CD4-positive, alpha-beta T cell treated with Interleukin-15 for 4 hours (primary cell): Measurements from ENCODE around the gene CIITA.
"Not testable (repeated sequence)": the region's sequence is repeated elsewhere in the genome, so short reads cannot be mapped to it uniquely, and the experiment has no call there.

Experiments used
- DNase-seq: peaks from one replicate; pipeline ENCODE4 v3.0.0-alpha.2; 2020; ENCODE audit warnings: low spot score

CIITA gene

GRCh38 chr16:10920726-10921427, 43.9 kb downstream of the CIITA start:
- DNase-seq, result no peak

- DNase-seq, result no peak
Observed at GRCh38 chr16:10921536-10922327, 44.7 kb downstream of the CIITA start.

GRCh38 chr16:10922328-10923145, 45.5 kb downstream of the CIITA start:
- DNase-seq, result no peak

DNA sequence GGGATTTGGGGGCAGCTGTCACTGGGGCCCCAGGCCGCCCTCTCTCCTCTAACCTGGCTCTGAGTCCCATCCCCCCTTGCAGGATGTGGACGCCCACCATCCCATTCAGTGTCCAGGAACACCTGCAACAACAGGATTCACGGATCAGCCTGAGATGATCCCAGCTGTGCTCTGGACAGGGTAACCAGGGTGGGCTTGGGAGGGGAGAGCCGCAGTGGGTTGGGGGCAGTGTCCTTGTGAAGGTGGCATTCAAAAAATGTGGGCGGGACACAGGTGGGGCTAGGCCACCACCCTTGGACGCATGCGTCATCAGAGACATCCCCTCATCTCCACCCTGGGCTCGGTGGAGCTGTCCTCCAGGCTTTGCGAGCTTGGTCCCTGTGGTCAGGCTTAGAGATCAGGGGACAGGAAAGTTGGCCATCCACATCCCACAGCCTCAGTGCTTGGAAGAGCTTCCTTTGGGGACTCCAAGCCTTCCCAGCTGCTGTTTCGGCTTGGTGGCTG, 46.2 kb downstream of the CIITA start:
- no peak for DNase-seq

- DNase-seq, result no peak
Observed at GRCh38 chr16:10923650-10924214, 46.7 kb downstream of the CIITA start.

DNA sequence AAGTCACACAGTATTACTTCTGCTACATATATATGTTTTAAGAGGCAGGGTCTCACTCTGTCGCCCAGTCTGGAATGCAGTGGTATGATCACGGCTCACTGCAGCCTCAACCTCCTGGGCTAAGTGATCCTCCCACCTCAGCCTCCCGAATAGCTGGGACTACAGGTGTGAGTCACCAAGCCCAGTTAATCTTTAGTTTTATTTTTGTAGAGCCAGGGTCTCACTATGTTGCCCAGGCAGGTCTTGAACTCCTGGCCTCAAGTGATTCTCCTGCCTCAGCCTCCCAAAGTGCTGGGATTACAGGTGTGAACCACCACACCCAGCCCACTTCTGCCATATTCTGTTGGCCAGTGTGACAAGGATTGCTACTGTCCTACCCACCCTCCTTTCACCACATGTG, 48.3 kb downstream of the CIITA start:
- not testable (repeated sequence) for DNase-seq

DNA sequence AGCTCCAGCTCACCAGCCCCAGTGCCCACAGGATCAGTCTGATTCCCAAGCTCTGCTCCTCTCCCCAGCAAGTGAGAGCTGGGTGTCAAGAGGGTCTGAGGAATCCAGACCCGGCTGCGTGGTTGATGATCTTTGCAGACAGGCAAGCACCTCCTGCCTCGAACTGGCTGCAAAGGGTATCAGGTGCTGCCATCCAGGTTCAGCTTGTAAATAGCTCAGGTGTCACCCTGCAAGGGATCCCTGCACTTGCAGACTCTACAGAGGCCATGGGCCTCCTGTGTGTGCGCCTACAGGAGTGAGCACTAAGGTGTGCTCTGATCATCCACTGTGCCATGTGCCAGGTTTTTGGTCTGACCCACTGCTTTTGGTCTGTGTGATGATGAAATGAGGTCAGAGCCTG, 49.1 kb downstream of the CIITA start:
- DNase-seq, result no peak

DNA sequence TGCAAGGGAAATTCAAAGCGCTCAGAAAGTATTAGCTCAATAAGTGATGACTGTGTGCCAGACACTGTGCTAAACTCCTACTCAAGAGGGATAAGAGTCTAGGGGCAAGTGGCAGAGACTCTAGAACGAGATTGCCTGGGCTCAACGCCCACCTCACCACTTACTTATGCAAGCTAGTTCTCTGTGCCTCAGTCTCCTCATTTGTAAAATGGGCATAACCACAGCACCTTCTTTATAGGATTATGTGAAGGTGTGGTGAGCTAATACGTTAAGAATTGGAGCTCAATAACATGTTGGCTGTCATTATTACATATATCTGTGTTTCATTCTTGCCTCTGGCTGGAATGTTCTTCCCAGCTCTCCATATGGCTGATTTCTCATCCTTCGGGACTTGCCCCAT, 49.9 kb downstream of the CIITA start:
- DNase-seq, result no peak

DNA sequence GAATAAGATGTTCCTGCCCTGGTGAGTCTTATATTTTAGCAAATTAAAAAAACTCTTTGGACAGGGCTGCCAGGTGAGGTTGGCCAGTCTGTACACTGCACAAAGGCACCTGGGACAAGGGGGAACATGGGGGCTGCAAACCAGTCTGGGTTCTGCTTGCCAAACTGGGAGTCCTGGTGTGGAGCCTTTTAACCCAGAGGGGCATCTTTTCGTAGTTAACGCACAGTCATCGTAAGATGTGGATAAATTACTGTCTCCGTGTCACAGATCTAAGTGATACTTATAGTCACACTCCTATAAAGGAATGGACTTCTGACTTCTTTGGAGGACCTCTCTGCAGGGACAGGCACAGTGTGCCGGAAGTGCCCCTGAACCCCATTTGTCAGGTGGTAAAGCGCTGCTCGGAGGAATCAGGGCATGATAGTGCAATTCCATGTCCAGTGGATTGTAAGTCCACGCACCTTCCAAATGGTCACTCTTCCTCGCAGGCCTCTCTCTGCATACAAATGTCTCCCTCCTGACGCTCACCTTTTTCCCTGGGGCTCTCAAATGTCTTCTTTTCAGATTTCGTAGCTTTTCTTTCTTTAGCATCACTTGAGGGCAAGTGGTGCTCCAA, 50.6 kb downstream of the CIITA start:
- DNase-seq, result no peak

GRCh38 chr16:10929097-10929496, 52.1 kb downstream of the CIITA start:
- not testable (repeated sequence) for DNase-seq

DNA sequence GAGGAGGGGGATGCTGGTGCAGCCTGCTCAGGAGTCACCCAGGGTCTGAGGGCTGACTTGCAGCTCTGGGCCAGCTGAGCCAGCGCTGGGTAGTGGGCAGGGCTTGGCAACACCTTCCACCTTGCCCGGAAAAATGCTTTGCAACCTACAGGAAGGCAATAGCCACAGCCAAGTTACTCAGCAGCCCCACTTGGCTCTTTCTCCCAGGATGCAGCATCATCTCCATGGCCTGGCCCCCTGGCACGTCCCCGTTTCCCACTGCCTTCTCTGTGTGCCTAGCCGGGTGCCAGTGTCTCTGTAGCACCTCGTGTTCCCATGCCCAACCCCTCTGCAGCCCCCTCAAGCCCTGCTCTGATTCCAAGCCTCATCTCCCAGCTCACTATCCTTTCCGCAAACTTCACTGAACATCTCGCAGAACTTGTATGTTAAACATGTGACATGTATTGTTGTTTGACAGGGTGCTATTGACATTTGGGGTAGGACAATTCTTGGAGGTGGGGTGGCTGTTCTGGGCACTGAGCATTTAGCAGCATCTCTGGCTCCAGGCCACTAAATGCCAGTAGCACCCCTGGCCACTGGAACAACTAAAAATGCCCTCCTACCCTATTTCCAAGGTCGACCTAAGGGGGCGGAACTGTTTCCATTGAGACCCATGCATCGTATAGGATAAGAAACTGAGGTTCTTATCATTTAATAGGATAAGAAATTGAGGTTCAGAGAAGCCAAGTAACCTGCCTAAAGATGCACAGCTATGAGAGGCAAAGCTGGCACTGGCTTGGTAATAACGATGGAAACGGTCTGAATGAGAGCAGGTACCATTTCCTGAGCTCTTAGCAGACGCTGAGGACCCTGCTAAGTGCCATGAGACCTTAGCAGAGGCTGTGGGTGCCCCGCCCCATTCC, 53.1 kb downstream of the CIITA start:
- no peak for DNase-seq

DNA sequence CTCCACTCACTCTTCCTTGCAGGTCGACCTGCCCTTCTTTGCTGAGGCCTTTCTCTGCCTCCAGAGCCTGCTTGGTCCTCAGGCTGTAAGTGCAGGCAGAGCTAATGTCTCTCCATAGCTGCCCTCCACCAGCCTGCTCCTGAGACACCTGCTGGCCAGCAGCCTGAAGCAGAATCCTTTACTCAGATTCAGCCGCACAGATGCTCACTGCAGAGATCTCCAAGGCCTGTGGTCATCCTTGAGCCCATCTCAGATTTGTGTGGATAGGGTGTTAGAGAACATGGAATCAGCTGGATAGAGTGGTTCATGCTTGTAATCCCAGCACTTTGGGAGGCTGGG, 53.7 kb downstream of the CIITA start:
- DNase-seq, result no peak

DNA sequence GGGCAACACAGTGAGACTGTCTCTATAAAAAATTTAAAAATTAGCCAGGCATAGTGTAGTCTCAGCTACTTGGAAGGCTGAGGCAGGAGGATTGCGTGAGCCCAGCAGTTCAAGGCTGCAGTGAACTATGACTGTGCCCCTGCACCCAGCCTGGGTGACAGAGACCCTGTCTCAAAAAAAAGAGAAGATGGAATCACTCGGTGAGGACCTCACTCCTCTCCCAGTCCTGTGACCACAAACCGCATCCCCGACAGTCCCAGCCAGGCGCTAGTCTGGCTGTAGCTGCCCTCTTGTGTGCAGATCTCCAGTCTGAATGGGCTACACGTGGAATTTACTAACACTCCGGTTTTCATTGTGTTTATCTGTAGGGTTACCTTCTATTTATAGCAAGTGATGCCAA, 54.1 kb downstream of the CIITA start:
- DNase-seq, result no peak

DNA sequence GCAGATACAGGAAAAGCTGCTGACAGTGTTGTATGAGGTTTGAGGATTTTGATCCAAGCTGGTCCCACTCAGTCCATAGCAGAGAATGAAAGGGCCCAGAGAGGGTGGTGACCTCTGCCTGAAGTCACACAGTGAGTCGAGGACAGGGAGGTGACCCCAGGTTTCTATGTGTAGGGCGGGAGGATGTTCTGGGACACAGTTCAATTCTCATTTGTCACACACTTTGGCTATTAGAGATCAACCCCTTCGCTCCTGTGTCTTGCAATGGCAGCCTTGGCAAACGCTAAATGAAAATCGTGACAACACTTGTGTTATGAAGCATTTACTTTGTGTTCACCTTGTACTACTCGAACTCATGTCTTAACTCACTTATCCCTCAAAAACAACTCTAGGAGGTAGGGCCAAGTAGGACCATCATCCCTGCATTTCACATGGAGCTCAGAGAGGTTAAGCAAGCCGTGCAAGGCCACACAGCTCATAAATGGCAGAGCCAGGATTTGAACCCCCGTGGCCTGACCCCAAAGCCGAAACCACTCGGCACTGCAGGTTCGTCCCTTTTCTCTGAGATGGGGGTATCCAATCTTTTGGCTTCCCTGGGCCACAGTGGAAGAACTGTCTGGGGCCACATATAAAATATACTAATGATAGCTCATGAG, 55.1 kb downstream of the CIITA start:
- no peak for DNase-seq

DNA sequence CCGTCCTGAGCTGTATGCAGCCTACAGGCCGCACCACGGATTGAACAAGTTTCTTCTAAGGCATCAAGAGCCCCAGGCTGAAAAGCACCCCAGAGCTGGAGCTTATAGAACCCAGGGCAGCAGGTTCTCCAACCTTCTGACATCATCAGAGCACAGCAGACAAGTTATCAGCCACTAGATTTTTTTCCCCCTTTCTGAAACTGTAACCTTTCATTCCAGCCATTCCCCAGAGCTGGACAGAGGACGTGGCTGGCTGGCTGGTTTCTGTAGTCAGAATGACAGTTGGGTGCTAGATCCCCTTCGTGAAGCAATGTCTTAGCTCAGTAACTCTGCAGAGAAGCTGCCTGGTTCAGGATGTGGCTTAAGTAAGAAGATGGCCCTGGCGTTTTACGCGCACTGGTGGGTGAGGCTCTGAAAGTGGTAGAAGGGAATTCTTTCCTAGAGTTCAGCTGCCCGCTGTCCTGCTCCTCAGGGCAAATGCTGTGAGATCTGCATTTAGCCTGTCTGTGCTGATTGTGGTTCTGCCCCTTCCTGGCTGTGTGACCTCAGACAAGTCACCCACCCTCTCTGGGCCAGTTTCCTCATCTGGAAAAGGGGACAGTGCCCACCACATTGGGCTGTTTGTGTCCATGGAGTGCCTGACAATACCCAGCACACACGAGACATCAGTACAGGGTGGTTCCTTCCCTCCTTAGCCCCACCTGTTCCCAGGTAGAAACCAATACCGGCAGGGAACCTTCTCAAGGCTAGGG, 56.1 kb downstream of the CIITA start:
- no peak for DNase-seq

DNA sequence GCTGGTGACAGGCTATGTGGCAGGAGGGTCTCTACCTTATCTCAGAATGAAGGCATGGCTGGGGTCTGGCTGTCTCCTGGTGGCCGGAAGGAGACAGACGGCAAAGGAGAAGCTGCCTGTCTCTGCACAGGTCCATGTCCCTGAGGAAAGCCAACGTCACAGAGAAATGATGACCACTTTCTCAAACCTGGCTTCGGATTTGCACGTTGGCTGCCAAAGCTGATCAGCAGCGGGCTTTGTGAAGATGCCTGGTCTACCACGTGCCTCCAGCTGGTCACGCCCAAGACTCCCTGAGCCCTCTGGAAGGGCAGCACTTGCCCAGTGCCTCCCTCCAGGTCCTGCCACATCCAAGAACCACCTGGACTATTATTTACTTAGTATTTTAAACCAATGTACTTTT, 56.9 kb downstream of the CIITA start:
- DNase-seq, result no peak

- DNase-seq, result no peak
Observed at GRCh38 chr16:10934325-10935107, 57.5 kb downstream of the CIITA start.

GRCh38 chr16:10935226-10935915, 58.4 kb downstream of the CIITA start:
- DNase-seq, result no peak
